Measurements from ENCODE around the gene CTNS.

Gene CTNS

GRCh38 chr17:3682033-3682432 is 45.5 kb downstream of the CTNS start:
- no peak overlapping the region for H3K4me3 Mint-ChIP-seq
- no peak for DNase-seq
- no peaks in the 10 kb centered on the region for H3K36me3 Mint-ChIP-seq (ENCODE audit: low read depth)
- H3K4me1 Mint-ChIP-seq, result peaks cover 12% of the 10 kb centered on the region
- TF ChIP-seq CTCF (IDR thresholded peaks at IDR 0.05), result no peak
- H3K9me3 Mint-ChIP-seq, result no peaks in the 10 kb centered on the region
- H3K27me3 Mint-ChIP-seq (ENCODE audit: low read depth, poor library complexity), result peaks cover 25% of the 10 kb centered on the region
- H3K27ac Mint-ChIP-seq, result no peak overlapping the region

GRCh38 chr17:3683054-3683511 is 46.5 kb downstream of the CTNS start:
- peak; percentile 53 for DNase-seq
- Mint-ChIP-seq H3K36me3 (ENCODE audit: low read depth) (no peaks in the 10 kb centered on the region), H3K9me3 (no peaks in the 10 kb centered on the region), H3K27ac (no peak overlapping the region), H3K4me3 (no peak overlapping the region), H3K4me1 (peaks cover 6% of the 10 kb centered on the region), H3K27me3 (ENCODE audit: low read depth, poor library complexity) (peaks cover 25% of the 10 kb centered on the region)
- TF ChIP-seq CTCF (IDR thresholded peaks at IDR 0.05), result peak; percentile 87

- DNase-seq, result no peak
- peaks cover 27% of the 10 kb centered on the region for H3K27me3 Mint-ChIP-seq (ENCODE audit: low read depth, poor library complexity)
- no peak overlapping the region for H3K27ac Mint-ChIP-seq
- H3K36me3 Mint-ChIP-seq (ENCODE audit: low read depth), result no peaks in the 10 kb centered on the region
- H3K9me3 Mint-ChIP-seq, result no peaks in the 10 kb centered on the region
- no peak for TF ChIP-seq CTCF (IDR thresholded peaks at IDR 0.05)
- H3K4me3 Mint-ChIP-seq, result no peak overlapping the region
- H3K4me1 Mint-ChIP-seq, result peaks cover 12% of the 10 kb centered on the region
Observed at GRCh38 chr17:3685174-3685573, 48.6 kb downstream of the CTNS start.

GRCh38 chr17:3688027-3688553 is 51.5 kb downstream of the CTNS start:
- Mint-ChIP-seq H3K9me3 (no peaks in the 10 kb centered on the region), H3K27me3 (ENCODE audit: low read depth, poor library complexity) (peaks cover 17% of the 10 kb centered on the region), H3K36me3 (ENCODE audit: low read depth) (no peaks in the 10 kb centered on the region), H3K27ac (no peak overlapping the region), H3K4me1 (peaks cover 12% of the 10 kb centered on the region), H3K4me3 (no peak overlapping the region)
- no peak for TF ChIP-seq CTCF (IDR thresholded peaks at IDR 0.05)
- no peak for DNase-seq

- Mint-ChIP-seq H3K9me3 (no peaks in the 10 kb centered on the region), H3K27ac (no peak overlapping the region), H3K4me3 (no peak overlapping the region), H3K4me1 (peaks cover 14% of the 10 kb centered on the region), H3K27me3 (ENCODE audit: low read depth, poor library complexity) (peaks cover 21% of the 10 kb centered on the region), H3K36me3 (ENCODE audit: low read depth) (no peaks in the 10 kb centered on the region)
- no peak for DNase-seq
- TF ChIP-seq CTCF (IDR thresholded peaks at IDR 0.05), result no peak
Observed at GRCh38 chr17:3688852-3689261, 52.3 kb downstream of the CTNS start.
